DMS153 treated with DMSO at 0.1 percent for 48 hours (cell line): ENCODE data around the gene RPL10.

Source experiments
- DNase-seq: peaks from one replicate; lab custom pipeline; 2025; ENCODE audit not compliant: unreplicated experiment; lab: John Stamatoyannopoulos, UW

RPL10 gene

GRCh38 chrX:154428176-154429171 is 30.3 kb downstream of the RPL10 start, which contains the start of gene ATP6AP1:
ATP6AP1 (plus strand) TSS chrX:154428677; CDS start chrX:154428693, 16 bp downstream.
- peak; percentile 93 for DNase-seq

GRCh38 chrX:154429711-154430110 is 31.5 kb downstream of the RPL10 start:
- DNase-seq, result no peak

- no peak for DNase-seq
Observed at GRCh38 chrX:154430479-154430878, 32.3 kb downstream of the RPL10 start.

GRCh38 chrX:154430916-154431315 is 32.7 kb downstream of the RPL10 start:
- no peak for DNase-seq

GRCh38 chrX:154431341-154431740 is 33.2 kb downstream of the RPL10 start:
- no peak for DNase-seq

- DNase-seq, result no peak
Observed at GRCh38 chrX:154432210-154432609, 34.0 kb downstream of the RPL10 start.

GRCh38 chrX:154433605-154434004 is 35.4 kb downstream of the RPL10 start:
- no peak for DNase-seq

- no peak for DNase-seq
Observed at GRCh38 chrX:154434394-154435168, 36.4 kb downstream of the RPL10 start.

- DNase-seq, result no peak
Observed at GRCh38 chrX:154435171-154435733, 37.1 kb downstream of the RPL10 start.

- no peak for DNase-seq
Observed at GRCh38 chrX:154436374-154436982, 38.3 kb downstream of the RPL10 start.

- peak; percentile 9 for DNase-seq
Observed at GRCh38 chrX:154436983-154437752, 39.0 kb downstream of the RPL10 start, which contains the start of gene GDI1. GDI1 (plus strand) TSS chrX:154437154; CDS start chrX:154437255, 101 bp downstream.

GRCh38 chrX:154437971-154438893 is 40.1 kb downstream of the RPL10 start:
- DNase-seq, result no peak

GRCh38 chrX:154439841-154440240 is 41.7 kb downstream of the RPL10 start:
- no peak for DNase-seq

- DNase-seq, result no peak
Observed at GRCh38 chrX:154440623-154441357, 42.6 kb downstream of the RPL10 start.

- DNase-seq, result no peak
Observed at GRCh38 chrX:154441564-154441963, 43.4 kb downstream of the RPL10 start.

GRCh38 chrX:154441984-154442707 is 44.0 kb downstream of the RPL10 start:
- DNase-seq, result no peak

GRCh38 chrX:154443479-154443910 is 45.3 kb downstream of the RPL10 start:
- DNase-seq, result no peak
